Stimulated activated CD8-positive, alpha-beta memory T cell treated with anti-CD3 and anti-CD28 coated beads, Interleukin-4, amount 100 ng/mL, for 4 hours (primary cell): ENCODE data around the gene KCND2.
"Not testable (repeated sequence)": the region's sequence is repeated elsewhere in the genome, so short reads cannot be mapped to it uniquely, and the experiment has no call there.

ENCODE experiments used
- DNase-seq, 2 donors: peaks; one replicate each; pipeline ENCODE4 v3.0.0-alpha.2; 2020; ENCODE audit warnings: low read depth in 2 of 2, low spot score in 1 of 2

KCND2 gene

GRCh38 chr7:120480472-120480871 is 207.5 kb downstream of the KCND2 start:
- DNase-seq = no peak

DNA sequence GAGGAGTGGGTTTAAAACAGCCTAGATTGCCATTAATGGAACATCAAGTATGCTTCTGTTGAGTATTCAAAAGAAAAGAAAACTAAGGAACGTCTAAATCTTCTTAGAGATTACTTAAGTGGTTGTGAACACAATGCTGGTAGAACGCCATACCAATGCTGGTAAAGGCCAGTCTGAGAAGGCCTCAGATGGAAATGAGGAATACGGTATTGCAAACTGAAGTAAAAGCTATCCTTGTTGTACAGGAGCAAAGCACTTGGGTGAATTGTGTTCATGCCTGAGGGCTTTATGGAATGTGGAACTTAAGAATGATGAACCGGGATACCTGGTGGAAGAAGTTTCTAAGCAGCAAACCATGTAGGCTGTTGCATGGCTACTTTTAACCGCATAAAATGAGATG is 208.0 kb downstream of the KCND2 start:
- no peak for DNase-seq

DNA sequence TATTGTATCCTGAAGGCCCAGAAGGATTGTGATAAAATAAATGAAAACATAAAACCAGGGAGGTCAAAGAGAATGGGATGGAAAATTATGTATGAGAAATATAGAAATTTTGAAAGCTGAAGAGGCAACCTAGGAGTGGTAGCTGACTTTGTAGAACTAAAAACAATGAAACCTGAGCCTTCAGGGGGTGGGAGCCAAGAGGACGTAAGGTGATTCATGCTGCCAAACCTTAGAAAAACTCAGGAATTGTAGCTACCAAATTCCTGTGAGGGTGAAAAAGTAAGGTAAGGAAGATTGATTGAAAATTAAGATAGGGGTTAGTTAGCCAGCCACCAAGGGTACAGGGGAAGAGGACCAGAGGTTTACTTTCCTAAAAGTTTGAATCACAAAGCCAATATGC is 213.2 kb downstream of the KCND2 start:
- no peak for DNase-seq

DNA sequence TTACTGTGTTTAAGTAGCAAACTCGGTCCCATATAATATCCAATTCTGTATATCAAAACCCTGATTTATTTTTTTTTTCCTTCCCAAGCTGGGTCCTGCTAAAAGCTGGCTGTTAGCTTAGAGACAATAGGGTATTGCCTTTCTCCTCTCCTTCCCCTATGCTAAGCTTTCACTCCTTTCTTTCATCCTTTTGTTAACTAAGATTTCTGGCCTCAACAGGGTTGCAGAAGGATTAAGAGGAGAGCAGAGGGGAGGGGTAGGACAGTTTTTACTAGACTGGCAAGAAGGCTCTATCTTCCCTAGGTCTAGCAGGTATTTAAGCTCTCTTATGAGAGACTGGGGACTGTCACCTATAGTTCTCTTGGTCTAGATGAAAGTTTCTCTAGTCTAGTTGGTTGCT is 229.2 kb downstream of the KCND2 start:
- DNase-seq = no peak

GRCh38 chr7:120502825-120503224 is 229.8 kb downstream of the KCND2 start:
- DNase-seq = no peak

- DNase-seq = no peak
Measured at GRCh38 chr7:120504386-120504785, 231.4 kb downstream of the KCND2 start.

DNA sequence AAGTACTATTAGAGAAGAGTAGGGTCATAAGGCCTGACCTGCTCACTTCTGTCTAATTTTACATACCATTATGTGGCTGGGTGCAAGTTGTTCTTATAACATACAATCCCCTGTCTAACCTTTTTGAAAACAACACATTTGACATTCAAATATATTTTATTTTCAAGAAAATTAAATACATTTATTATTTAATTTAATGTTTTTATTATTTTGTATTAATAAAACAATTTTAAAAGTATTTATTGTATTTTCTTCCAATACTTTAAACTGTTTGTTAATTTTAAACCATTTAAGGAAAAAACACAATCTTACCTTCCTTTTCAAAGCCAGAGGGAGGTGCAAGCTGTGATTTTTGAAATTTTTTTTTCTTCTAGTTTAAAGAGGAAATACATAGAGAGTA is 232.8 kb downstream of the KCND2 start:
- DNase-seq = no peak

DNA sequence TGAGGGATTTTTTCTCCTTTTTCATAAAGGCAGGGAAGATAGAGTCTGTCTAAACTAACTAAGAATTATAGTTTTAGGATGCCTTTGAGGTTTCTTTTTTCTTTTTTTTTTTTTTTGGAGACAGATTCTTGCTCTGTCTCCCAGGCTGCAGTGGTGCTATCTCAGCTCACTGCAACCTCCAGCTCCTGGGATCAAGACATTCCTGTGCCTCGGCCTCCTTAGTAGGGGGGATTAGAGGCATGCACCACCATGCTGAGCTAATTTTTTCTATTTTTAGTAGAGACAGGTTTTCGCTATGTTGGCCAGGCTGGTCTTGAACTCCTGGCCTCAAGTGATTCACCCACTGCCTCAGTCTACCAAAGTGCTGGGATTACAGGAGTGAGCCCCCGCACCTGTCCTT is 239.7 kb downstream of the KCND2 start:
- DNase-seq = no peak

GRCh38 chr7:120519224-120519623 is 246.2 kb downstream of the KCND2 start:
- no peak for DNase-seq

- no peak for DNase-seq
Measured at GRCh38 chr7:120521761-120522737, 249.1 kb downstream of the KCND2 start.

- DNase-seq = no peak
Measured at GRCh38 chr7:120523985-120524384, 251.0 kb downstream of the KCND2 start.

- DNase-seq = no peak
Measured at GRCh38 chr7:120526902-120527509, 254.0 kb downstream of the KCND2 start.

DNA sequence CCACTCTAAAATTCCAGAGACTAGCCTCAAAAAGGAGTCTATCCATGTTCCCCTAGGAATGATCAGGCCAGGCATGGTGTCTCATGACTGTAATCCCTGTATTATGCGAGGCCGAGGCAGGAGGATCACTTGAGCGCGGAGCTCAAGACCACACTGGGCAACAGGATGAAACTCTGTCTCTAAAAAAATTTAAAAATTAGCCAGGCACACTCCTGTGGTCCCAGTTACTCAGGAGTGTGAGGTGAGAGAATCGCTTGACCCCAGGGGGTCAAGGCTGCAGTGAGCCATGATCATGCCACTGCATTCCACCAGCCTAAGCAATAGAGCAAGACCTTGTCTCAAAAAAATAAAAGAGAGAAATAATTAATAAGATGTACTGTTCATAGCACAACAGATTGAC is 256.8 kb downstream of the KCND2 start:
- DNase-seq = no peak

- DNase-seq = no peak
Measured at GRCh38 chr7:120538335-120538734, 265.4 kb downstream of the KCND2 start.

GRCh38 chr7:120539321-120539720 is 266.3 kb downstream of the KCND2 start:
- DNase-seq = no peak

DNA sequence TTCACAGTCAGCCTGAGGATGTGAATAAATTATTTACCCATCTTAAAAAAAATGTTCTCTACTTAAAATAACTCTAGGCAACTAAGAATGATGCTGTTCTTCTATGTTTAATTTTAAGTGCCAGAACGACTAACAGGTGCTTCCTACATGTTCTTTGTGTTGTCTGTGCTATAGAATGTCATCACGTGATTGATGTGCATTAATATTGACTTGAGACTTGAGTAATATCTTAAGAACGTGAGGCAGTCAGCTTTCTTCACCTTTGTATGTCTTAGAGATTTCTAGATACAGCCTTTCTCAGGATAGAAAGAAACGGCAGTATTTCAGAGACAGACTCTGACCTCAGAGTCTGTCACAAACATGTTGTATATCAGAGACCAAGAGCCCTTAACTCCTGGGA is 274.6 kb downstream of the KCND2 start:
- DNase-seq = no peak

DNA sequence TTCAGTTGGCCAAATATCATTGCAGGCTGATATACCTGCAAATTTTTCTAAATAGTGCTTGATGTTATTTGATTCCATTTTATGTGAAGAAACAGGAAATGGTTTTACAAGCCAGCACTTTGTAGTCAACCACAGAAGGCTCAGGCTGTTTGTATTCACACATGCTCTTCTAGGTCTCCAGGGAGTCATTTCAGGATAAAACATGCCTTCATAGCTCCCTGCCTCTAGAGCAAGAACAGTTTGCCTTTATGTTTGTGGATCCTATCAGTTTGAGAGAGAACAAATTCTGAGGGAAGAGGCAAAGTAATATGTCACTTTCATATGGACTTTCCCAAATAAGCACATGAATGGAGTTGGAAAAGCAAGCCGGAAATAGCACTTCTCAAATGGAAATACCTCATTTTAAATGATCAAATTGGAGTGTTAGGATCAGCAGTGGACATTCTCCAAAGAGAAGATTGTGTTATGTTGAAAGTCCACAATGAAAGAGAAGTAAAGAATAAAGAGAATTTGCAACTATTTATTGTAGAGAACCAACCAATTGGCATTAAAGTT is 277.6 kb downstream of the KCND2 start:
- DNase-seq = no peak

DNA sequence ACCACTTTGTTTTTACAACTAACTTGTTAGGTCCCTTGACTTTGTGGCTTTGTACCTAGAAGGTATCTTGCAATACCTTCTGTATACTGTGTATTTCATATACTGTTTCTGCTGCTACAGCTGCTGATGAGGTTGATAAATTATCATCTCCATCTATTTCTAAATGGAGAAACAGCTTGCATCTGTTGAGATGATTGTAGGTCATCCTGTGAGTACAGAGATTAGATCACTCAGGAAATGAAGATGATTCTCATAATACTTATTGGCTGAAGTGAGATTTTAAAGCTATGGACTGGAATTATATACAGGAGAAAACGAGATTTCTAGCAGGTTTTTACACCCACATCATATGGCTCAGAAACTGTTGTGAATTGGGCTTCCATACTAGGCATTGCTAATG is 280.5 kb downstream of the KCND2 start:
- DNase-seq = no peak

GRCh38 chr7:120554960-120555571 is 282.1 kb downstream of the KCND2 start:
- no peak for DNase-seq

- DNase-seq = no peak
Measured at GRCh38 chr7:120564145-120564544, 291.2 kb downstream of the KCND2 start.

DNA sequence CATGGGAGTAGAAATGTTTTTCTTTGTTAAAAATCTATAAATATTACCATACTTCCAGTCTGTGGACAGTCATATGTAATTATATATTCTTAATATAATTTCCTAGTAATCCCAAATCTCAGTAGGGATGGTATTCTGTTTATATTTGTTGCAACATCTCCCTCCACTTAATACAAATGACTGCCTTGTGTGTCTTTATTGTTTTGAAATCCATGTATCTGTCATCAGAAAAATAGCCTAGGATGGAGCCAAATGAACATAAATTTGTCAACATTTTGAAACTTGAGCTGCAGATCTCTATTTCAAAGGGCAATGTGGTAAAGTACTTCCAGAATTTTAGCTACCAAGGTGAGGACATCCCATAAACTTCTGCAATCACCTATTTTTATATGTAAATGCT is 294.2 kb downstream of the KCND2 start:
- no peak for DNase-seq

DNA sequence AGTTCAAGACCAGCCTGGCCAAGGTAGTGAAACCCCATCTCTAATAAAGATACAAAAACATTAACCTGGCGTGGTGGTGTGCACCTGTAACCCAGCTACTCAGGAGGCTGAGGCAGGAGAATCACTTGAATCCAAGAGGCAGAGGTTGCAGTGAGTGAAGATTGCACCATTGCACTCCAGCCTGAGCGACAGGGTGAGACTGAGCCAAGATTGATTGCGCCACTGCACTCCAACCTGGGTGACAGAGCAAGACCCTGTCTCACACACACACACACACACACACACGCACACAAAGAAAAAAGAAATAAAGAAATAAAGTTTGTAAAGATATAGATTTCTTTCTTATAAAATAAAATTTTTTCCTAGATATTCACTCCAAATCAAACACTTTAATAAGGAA is 305.7 kb downstream of the KCND2 start:
- DNase-seq = not testable (repeated sequence)
